CD8-positive, alpha-beta memory T cell (primary cell): ENCODE data around the gene ERBB2. TPM values are rescaled to one million over a fixed set of nuclear protein-coding genes. Genes with fewer than 3 reads are reported as not detected.
A peak's percentile ranks its signal among the peaks of the same experiment; 100 is the strongest.

ENCODE experiments used
- CTCF ChIA-PET: fragments of 350-600 bp; sonication (Branson Sonifier 250); formaldehyde crosslinking; loops from one replicate; lab custom pipeline; 2021; ENCODE audit warnings: antibody characterized with exemption; lab: Charles Lee
- POLR2A ChIA-PET: fragments of 350-600 bp; sonication (Branson Sonifier 250); formaldehyde crosslinking; loops from one replicate; lab custom pipeline; 2021; ENCODE audit warnings: antibody characterized with exemption; lab: Charles Lee
- DNase-seq, 5 donors: peaks; one replicate each; pipeline versions ENCODE4 v3.0.0 to v3.0.0-alpha.2; 2020 to 2022; ENCODE audit warnings: mixed read lengths in 1 of 5
- H3K27ac ChIP-seq: one replicate; pipeline ENCODE4 v1.7.0; 2013; ENCODE audit warnings: low read depth, mild to moderate bottlenecking, low read length, moderate library complexity
- H3K27me3 ChIP-seq: 2 replicates; pipeline ENCODE4 v1.7.0; 2013; ENCODE audit warnings: low read length, mild to moderate bottlenecking; ENCODE audit not compliant: insufficient read depth, poor library complexity, severe bottlenecking
- H3K36me3 ChIP-seq: 2 replicates; pipeline ENCODE4 v1.7.0; 2013; ENCODE audit warnings: mild to moderate bottlenecking, low read length, moderate library complexity; ENCODE audit not compliant: insufficient read depth
- H3K4me1 ChIP-seq: 2 replicates; pipeline ENCODE4 v1.7.0; 2013; ENCODE audit warnings: mild to moderate bottlenecking, low read length, moderate library complexity; ENCODE audit not compliant: insufficient read depth
- H3K4me3 ChIP-seq: 2 replicates; pipeline ENCODE4 v1.7.0; 2013; ENCODE audit warnings: mild to moderate bottlenecking, low read length
- H3K9me3 ChIP-seq: 2 replicates; pipeline ENCODE4 v1.7.0; 2013; ENCODE audit warnings: mild to moderate bottlenecking, low read length
- H3K27ac Mint-ChIP-seq, 8 donors: one replicate each; pipeline ENCODE4 v1.8.0; 2020 to 2021; ENCODE audit warnings: mixed read lengths in 8 of 8, mild to moderate bottlenecking in 6 of 8, inconsistent platforms in 3 of 8, moderate library complexity in 3 of 8
- H3K27me3 Mint-ChIP-seq, 2 donors: one replicate each; pipeline ENCODE4 v1.8.0; 2020 to 2021; ENCODE audit warnings: mixed read lengths in 2 of 2, mild to moderate bottlenecking in 1 of 2, moderate library complexity in 1 of 2
- H3K36me3 Mint-ChIP-seq, 3 donors: one replicate each; pipeline ENCODE4 v1.8.0; 2020 to 2021; ENCODE audit warnings: mixed read lengths in 3 of 3, inconsistent platforms in 1 of 3, mild to moderate bottlenecking in 1 of 3
- H3K4me1 Mint-ChIP-seq, 3 donors: one replicate each; pipeline ENCODE4 v1.8.0; 2020 to 2021; ENCODE audit warnings: mixed read lengths in 3 of 3, inconsistent platforms in 1 of 3, mild to moderate bottlenecking in 1 of 3
- H3K4me3 Mint-ChIP-seq, 7 donors: one replicate each; pipeline ENCODE4 v1.8.0; 2020 to 2021; ENCODE audit warnings: mixed read lengths in 7 of 7, mild to moderate bottlenecking in 6 of 7, moderate library complexity in 4 of 7, inconsistent platforms in 2 of 7
- H3K9me3 Mint-ChIP-seq, 5 donors: one replicate each; pipeline ENCODE4 v1.8.0; 2020 to 2022; ENCODE audit warnings: mixed read lengths in 5 of 5, mild to moderate bottlenecking in 3 of 5, moderate library complexity in 2 of 5, inconsistent platforms in 1 of 5
- polyA plus RNA-seq: library from polyadenylated mRNA; unstranded; fragments of 300-500 nt; fragmentation: Illumina TruSeq; gene quantifications from one replicate; pipeline ENCODE4 v1.2.3, GENCODE V29; 2021
- total RNA-seq, 2 experiments: library from RNA; stranded (reverse); gene quantifications; one replicate each; pipeline ENCODE4 v1.2.3, GENCODE V29; 2021

ERBB2 gene
- total and polyA plus RNA-seq, 3 experiments from 2014 or later, result 2.4 to 3.9 (median 3.6) TPM

- POLR2A ChIA-PET, result no interaction called here
- CTCF ChIA-PET, result interaction anchor here (0.8 to 8.6 kb wide), 5 partner anchors 15 to 58 kb away, joined by 3 to 60 read pairs (median 4); partner anchors contain the start of gene PGAP3
- Mint-ChIP-seq H3K27ac (peak overlapping the region in 1 of 8 donors; percentile 60), H3K4me3 (no peak overlapping the region), H3K36me3 (no peaks in the 10 kb centered on the region), H3K4me1 (peaks cover 32 to 41% (median 33%) of the 10 kb centered on the region in 3 donors), H3K27me3 (peaks cover 1 to 15% of the 10 kb centered on the region in 2 donors), H3K9me3 (no peaks in the 10 kb centered on the region)
- Histone ChIP-seq H3K27ac (no peak overlapping the region), H3K9me3 (no peaks in the 10 kb centered on the region), H3K4me3 (no peak overlapping the region), H3K27me3 (no peaks in the 10 kb centered on the region), H3K36me3 (no peaks in the 10 kb centered on the region), H3K4me1 (peaks cover 35% of the 10 kb centered on the region)
- peak in 1 of 5 donors; percentile 30 for DNase-seq
Observed at GRCh38 chr17:39672522-39673334, 27.1 kb upstream of the ERBB2 start.

- Mint-ChIP-seq H3K27ac (no peak overlapping the region), H3K27me3 (peaks cover 1 to 13% of the 10 kb centered on the region in 2 donors), H3K4me3 (no peak overlapping the region), H3K4me1 (peaks cover 37 to 43% (median 39%) of the 10 kb centered on the region in 3 donors), H3K36me3 (no peaks in the 10 kb centered on the region), H3K9me3 (no peaks in the 10 kb centered on the region)
- no peaks in the 10 kb centered on the region for H3K36me3 ChIP-seq
- H3K27me3 ChIP-seq, result no peaks in the 10 kb centered on the region
- H3K4me1 ChIP-seq, result peaks cover 40% of the 10 kb centered on the region
- ChIA-PET POLR2A (no interaction called here), CTCF (interaction anchor here (0.8 to 8.6 kb wide), 3 partner anchors 19 to 45 kb away, joined by 3 to 60 read pairs (median 3); no protein-coding TSS in a partner anchor)
- H3K4me3 ChIP-seq, result no peak overlapping the region
- H3K9me3 ChIP-seq, result no peaks in the 10 kb centered on the region
- H3K27ac ChIP-seq, result no peak overlapping the region
- DNase-seq, result peak in 1 of 5 donors; percentile 23
Observed at GRCh38 chr17:39673335-39674081, 26.4 kb upstream of the ERBB2 start.

GRCh38 chr17:39674179-39674578 lies 25.7 kb upstream of the ERBB2 start:
- peaks cover 44% of the 10 kb centered on the region for H3K4me1 ChIP-seq
- H3K4me3 Mint-ChIP-seq, result no peak overlapping the region
- peaks cover 41 to 46% (median 41%) of the 10 kb centered on the region in 3 donors for H3K4me1 Mint-ChIP-seq
- ChIA-PET POLR2A (no interaction called here), CTCF (interaction anchor here (1.1 to 1.6 kb wide), 2 partner anchors 20 to 53 kb away, joined by 3 read pairs; no protein-coding TSS in a partner anchor)
- no peaks in the 10 kb centered on the region for H3K9me3 ChIP-seq
- H3K27me3 ChIP-seq, result no peaks in the 10 kb centered on the region
- no peak for DNase-seq
- peaks cover 0 to 9% of the 10 kb centered on the region in 2 donors for H3K27me3 Mint-ChIP-seq
- no peak overlapping the region for H3K4me3 ChIP-seq
- no peaks in the 10 kb centered on the region for H3K9me3 Mint-ChIP-seq
- no peak overlapping the region for H3K27ac ChIP-seq
- no peak overlapping the region for H3K27ac Mint-ChIP-seq
- no peaks in the 10 kb centered on the region for H3K36me3 ChIP-seq
- H3K36me3 Mint-ChIP-seq, result no peaks in the 10 kb centered on the region

GRCh38 chr17:39674702-39675389 lies 25.0 kb upstream of the ERBB2 start:
- Histone ChIP-seq H3K4me3 (no peak overlapping the region), H3K27me3 (no peaks in the 10 kb centered on the region), H3K27ac (no peak overlapping the region), H3K4me1 (peaks cover 50% of the 10 kb centered on the region), H3K9me3 (no peaks in the 10 kb centered on the region), H3K36me3 (no peaks in the 10 kb centered on the region)
- H3K27ac Mint-ChIP-seq, result peak overlapping the region in 4 of 8 donors; percentile 77 to 95 (median 93)
- peaks cover 0 to 6% of the 10 kb centered on the region in 2 donors for H3K27me3 Mint-ChIP-seq
- H3K36me3 Mint-ChIP-seq, result peaks cover 0 to 3% (median 2%) of the 10 kb centered on the region in 3 donors
- no peak for DNase-seq
- peak overlapping the region in 1 of 7 donors; percentile 83 for H3K4me3 Mint-ChIP-seq
- ChIA-PET CTCF (interaction anchor here (1.1 to 2.8 kb wide), 3 partner anchors 21 to 55 kb away, joined by 3 to 9 read pairs (median 3); partner anchors contain the start of gene MIEN1), POLR2A (interaction anchor here (1.6 kb wide), 1 partner anchor 13 kb away, joined by 5 read pairs; the partner anchor contains the start of gene PGAP3)
- H3K9me3 Mint-ChIP-seq, result no peaks in the 10 kb centered on the region
- H3K4me1 Mint-ChIP-seq, result peaks cover 48 to 53% (median 48%) of the 10 kb centered on the region in 3 donors

GRCh38 chr17:39675390-39676082 lies 24.3 kb upstream of the ERBB2 start:
- H3K9me3 ChIP-seq, result no peaks in the 10 kb centered on the region
- Mint-ChIP-seq H3K4me3 (peak overlapping the region in 6 of 7 donors; percentile 29 to 83 (median 56)), H3K27me3 (peaks cover 0 to 4% of the 10 kb centered on the region in 2 donors), H3K27ac (peak overlapping the region; percentile 79 to 98 (median 90)), H3K36me3 (peaks cover 2 to 4% (median 3%) of the 10 kb centered on the region in 3 donors), H3K4me1 (peaks cover 55 to 59% (median 55%) of the 10 kb centered on the region in 3 donors), H3K9me3 (no peaks in the 10 kb centered on the region)
- no peaks in the 10 kb centered on the region for H3K27me3 ChIP-seq
- CTCF ChIA-PET, result interaction anchor here (0.9 to 2.8 kb wide), 7 partner anchors 12 to 54 kb away, joined by 3 to 9 read pairs (median 3); partner anchors contain the start of genes MIEN1 and PGAP3
- H3K36me3 ChIP-seq, result no peaks in the 10 kb centered on the region
- H3K27ac ChIP-seq, result no peak overlapping the region
- DNase-seq, result no peak
- no peak overlapping the region for H3K4me3 ChIP-seq
- H3K4me1 ChIP-seq, result peaks cover 57% of the 10 kb centered on the region
- POLR2A ChIA-PET, result interaction anchor here (1.6 kb wide), 1 partner anchor 12 kb away, joined by 5 read pairs; the partner anchor contains the start of gene PGAP3

- no peaks in the 10 kb centered on the region for H3K27me3 Mint-ChIP-seq
- Histone ChIP-seq H3K27me3 (no peaks in the 10 kb centered on the region), H3K27ac (peak overlapping the region; percentile 32), H3K4me1 (peaks cover 65% of the 10 kb centered on the region), H3K36me3 (no peaks in the 10 kb centered on the region), H3K9me3 (no peaks in the 10 kb centered on the region), H3K4me3 (no peak overlapping the region)
- peak overlapping the region; percentile 79 to 98 (median 90) for H3K27ac Mint-ChIP-seq
- ChIA-PET CTCF (interaction anchor here (0.9 to 2.8 kb wide), 6 partner anchors 11 to 55 kb away, joined by 3 to 9 read pairs (median 4); partner anchors contain the start of genes MIEN1 and PGAP3), POLR2A (interaction anchor here (1.6 kb wide), 1 partner anchor 12 kb away, joined by 5 read pairs; the partner anchor contains the start of gene PGAP3)
- H3K9me3 Mint-ChIP-seq, result no peaks in the 10 kb centered on the region
- peak overlapping the region in 6 of 7 donors; percentile 30 to 85 (median 56) for H3K4me3 Mint-ChIP-seq
- DNase-seq, result peak; percentile 44 to 77 (median 65)
- peaks cover 2 to 7% (median 3%) of the 10 kb centered on the region in 3 donors for H3K36me3 Mint-ChIP-seq
- peaks cover 60 to 67% (median 62%) of the 10 kb centered on the region in 3 donors for H3K4me1 Mint-ChIP-seq
Observed at GRCh38 chr17:39676198-39676819, 23.6 kb upstream of the ERBB2 start.
